Pancreas (tissue), 10 donors: ENCODE data around the gene MSANTD2. TPM values are rescaled to one million over a fixed set of nuclear protein-coding genes. Genes with fewer than 3 reads are reported as not detected.

Experiments used
- ATAC-seq, 4 donors: fragments of 200-7000 bp; cut with Tn5 transposase; one replicate each; pipeline versions ENCODE4 v1.8.0 to v1.9.1; 2020; ENCODE audit warnings: mild to moderate bottlenecking in 4 of 4, moderate library complexity in 4 of 4
- DNase-seq, 6 donors: peaks; one replicate each; pipeline ENCODE4 v3.0.0-alpha.2; 2020
- FAIRE-seq: peaks from 2 replicates; lab custom pipeline; 2012; peaks lifted over from hg19 to GRCh38; lab: Jason Lieb, UNC
- H3K27ac ChIP-seq, 4 donors: fragments of 200-600 bp; sonication (generic); 1 replicate in 3 of 4; 2 replicates in 1 of 4; pipeline versions ENCODE4 v1.5.0 to v1.8.0; 2020
- H3K27me3 ChIP-seq, 4 donors: fragments of 200-600 bp; one replicate each; pipeline ENCODE4 v1.8.0; 2021
- H3K36me3 ChIP-seq, 3 donors: fragments of 200-600 bp; sonication (generic) in 1 of 3; one replicate each; pipeline versions ENCODE4 v1.5.0 to v1.8.0; 2020 to 2021
- H3K4me1 ChIP-seq, 3 donors: fragments of 200-600 bp; one replicate each; pipeline ENCODE4 v1.8.0; 2021
- H3K4me3 ChIP-seq, 4 donors: fragments of 200-600 bp; sonication (generic) in 2 of 4; one replicate each; pipeline versions ENCODE4 v1.5.0 to v1.8.0; 2020 to 2021
- H3K9me3 ChIP-seq, 4 donors: fragments of 200-600 bp; one replicate each; pipeline ENCODE4 v1.8.0; 2021
- CTCF ChIP-seq, 4 donors: fragments of 200-600 bp; sonication (generic) in 3 of 4; IDR thresholded peaks; one replicate each; pipeline versions ENCODE4 v1.5.0 to v1.8.0; 2021; ENCODE audit warnings: antibody characterized with exemption in 4 of 4
- WGBS, 2 donors: extraction: QIAGEN DNeasy Blood & Tissue Kit; methylation state at CpG; one replicate each; pipeline ENCODE4 v1.1.7; 2013; 5-methylcytosine and 5-hydroxymethylcytosine counted together
- intact Hi-C, 3 donors: fragments of 100-400 bp; cut with DNase I; formaldehyde crosslinking; loops; one replicate each; pipeline versions ENCODE4 v1.11.1 to v1.14.2; 2022
- polyA plus RNA-seq, 2 donors: library from polyadenylated mRNA; stranded (reverse); fragments of 200-250 nt; gene quantifications; one replicate each; pipeline ENCODE4 v1.2.3, GENCODE V29; 2013
- total RNA-seq, 6 donors: library from RNA; stranded (reverse); fragmentation: NEBNext Ultra II Directional in 4 of 6; extraction: Animal tissue kit (Norgen Biotek cat#: 25700) in 4 of 6; gene quantifications; one replicate each; pipeline versions ENCODE4 v1.2.1 to v1.2.4, GENCODE V29; 2021 to 2023
- donor health status: healthy with polysubstance abuse.
- donor health status: DM: no; HTN: no; CAD: no; lungs with moderate emphysema.
- donor health status: DM: no; HTN: no; CAD: no.
- donor health status: control.
- donor health status: control.
- donor health status: Bipolar disorder and iron deficiency.
- donor health status: DM: yes; HTN: yes; CAD: no.
- donor health status: DM: no; HTN: no; CAD: no.
- donor health status: DM: no; HTN: no; CAD: no.
- donor health status: DM: yes; HTN: yes; CAD: no.

Gene MSANTD2
- total and polyA plus RNA-seq, 8 donors = 4.6 to 23.3 (median 7.1) TPM

GRCh38 chr11:124751741-124752470, 48.3 kb downstream of the MSANTD2 start, which contains the start of gene VSIG2:
VSIG2 (minus strand) TSS chr11:124752255; CDS start chr11:124752137, 118 bp downstream.
- Histone ChIP-seq H3K9me3 (no peaks in the 10 kb centered on the region), H3K27me3 (peaks cover 0 to 3% (median 0%) of the 10 kb centered on the region in 4 donors), H3K4me1 (no peaks in the 10 kb centered on the region), H3K4me3 (no peak within 1 kb of the TSS), H3K36me3 (no peaks in the 10 kb centered on the region), H3K27ac (no peak within 1 kb of the TSS)
- peak in 2 of 4 donors; percentile 38 to 59 for ATAC-seq
- 29 to 45% methylated on average over 29 to 42 of the region's 42 CpGs for WGBS, 2 donors
- no peak for FAIRE-seq
- TF ChIP-seq CTCF (IDR thresholded peaks at IDR 0.05) = no peak
- peak in 1 of 6 donors; percentile 25 for DNase-seq
- intact Hi-C loops = loop anchor here in 1 of 3 donors (10.0 kb wide), 1 partner anchor 87 kb away; no protein-coding TSS in a partner anchor

DNA sequence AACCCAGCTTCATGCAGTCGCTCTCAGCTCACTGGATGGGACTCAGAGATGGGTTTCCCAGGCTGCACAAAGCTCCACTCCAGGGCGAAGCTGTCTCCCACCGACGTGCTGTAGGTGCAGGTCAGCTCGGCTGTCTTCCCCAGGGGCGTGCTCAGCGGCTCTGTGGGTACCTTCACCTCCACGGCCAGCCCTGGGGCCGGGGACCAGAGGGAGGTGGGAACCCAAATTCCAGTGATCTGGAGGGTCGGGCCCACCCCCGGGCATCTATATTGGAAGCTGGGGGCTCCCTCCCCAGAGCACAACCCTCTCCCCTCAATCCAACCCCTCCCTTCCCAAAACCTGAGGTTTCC, 48.8 kb downstream of the MSANTD2 start:
- no peaks in the 10 kb centered on the region for H3K4me1 ChIP-seq
- DNase-seq = no peak
- no peak for FAIRE-seq
- TF ChIP-seq CTCF (IDR thresholded peaks at IDR 0.05) = no peak
- no peak overlapping the region for H3K4me3 ChIP-seq
- H3K27ac ChIP-seq = no peak overlapping the region
- peaks cover 0 to 3% (median 0%) of the 10 kb centered on the region in 4 donors for H3K27me3 ChIP-seq
- intact Hi-C loops = loop anchor here in 1 of 3 donors (10.0 kb wide), 1 partner anchor 87 kb away; no protein-coding TSS in a partner anchor
- WGBS, 2 donors = 67 to 74% methylated on average over 11 of the region's 11 CpGs
- H3K36me3 ChIP-seq = no peaks in the 10 kb centered on the region
- no peak for ATAC-seq
- no peaks in the 10 kb centered on the region for H3K9me3 ChIP-seq

- Histone ChIP-seq H3K27me3 (no peaks in the 10 kb centered on the region), H3K9me3 (no peaks in the 10 kb centered on the region), H3K36me3 (no peaks in the 10 kb centered on the region), H3K4me3 (no peak overlapping the region), H3K4me1 (no peaks in the 10 kb centered on the region), H3K27ac (no peak overlapping the region)
- intact Hi-C loops = loop anchor here in 2 of 3 donors (10.0 kb wide), 2 partner anchors 75 to 85 kb away; partner anchors contain the start of genes SIAE (in 1 of the 2) and SPA17 (in 1 of the 2)
- no peak for DNase-seq
- 75 to 82% methylated on average over 1 of the region's 1 CpG for WGBS, 2 donors
- ATAC-seq = no peak
- no peak for FAIRE-seq
- TF ChIP-seq CTCF (IDR thresholded peaks at IDR 0.05) = no peak
Measured at GRCh38 chr11:124749912-124750311, 50.3 kb downstream of the MSANTD2 start.

DNA sequence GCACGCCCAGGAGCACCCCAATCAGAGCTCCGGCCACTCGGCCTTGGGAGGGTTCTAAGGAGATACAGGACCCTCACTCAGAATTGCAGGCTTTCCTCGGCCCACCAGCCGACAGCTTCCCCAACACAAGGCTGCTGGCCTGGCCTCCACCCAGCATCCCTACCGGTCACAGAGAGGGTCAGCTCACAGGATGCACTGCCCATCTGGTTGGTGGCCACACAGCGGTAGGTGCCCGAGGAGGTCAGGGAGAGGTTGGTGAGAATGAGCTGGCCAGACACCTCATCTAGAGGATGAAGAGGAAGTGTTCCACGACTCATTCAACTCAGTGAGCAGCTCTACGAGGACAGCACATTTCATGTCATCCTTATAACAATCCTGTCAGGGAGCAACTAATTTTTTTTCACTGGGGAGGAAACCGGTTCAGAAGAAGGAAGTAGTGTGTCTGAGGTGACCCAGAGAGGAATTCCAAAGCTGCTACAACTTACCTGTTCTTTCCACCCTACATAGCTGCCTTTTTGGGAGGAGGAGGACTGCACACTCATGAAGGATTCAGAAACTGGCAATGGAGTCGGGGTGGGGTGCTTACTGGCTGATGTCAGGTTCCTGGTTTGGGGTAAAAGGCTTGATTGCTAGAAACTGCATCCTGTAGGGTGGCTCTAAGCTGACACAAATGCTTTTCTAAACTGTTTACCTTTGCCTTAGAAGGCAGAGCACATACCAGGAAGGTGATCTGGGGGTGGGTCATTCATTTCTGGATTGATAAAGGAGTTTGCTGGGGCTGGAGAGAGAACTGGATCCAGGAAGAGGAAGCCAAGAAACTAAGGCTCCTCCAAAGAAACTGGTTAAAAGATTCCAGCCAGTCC, 51.5 kb downstream of the MSANTD2 start:
- intact Hi-C loops = loop anchor here in 1 of 3 donors (10.0 kb wide), 1 partner anchor 74 kb away; the partner anchor contains the start of genes SIAE and SPA17
- no peak overlapping the region for H3K4me3 ChIP-seq
- H3K27ac ChIP-seq = peak overlapping the region in 1 of 4 donors; percentile 15
- FAIRE-seq (no peak), DNase-seq (peak in 1 of 6 donors; percentile 18), ATAC-seq (no peak)
- WGBS, 2 donors = 61 to 64% methylated on average over 12 of the region's 12 CpGs
- H3K4me1 ChIP-seq = no peaks in the 10 kb centered on the region
- no peaks in the 10 kb centered on the region for H3K36me3 ChIP-seq
- no peaks in the 10 kb centered on the region for H3K27me3 ChIP-seq
- H3K9me3 ChIP-seq = no peaks in the 10 kb centered on the region
- TF ChIP-seq CTCF (IDR thresholded peaks at IDR 0.05) = no peak
